ENCODE data around the gene SUFU.

Gene SUFU

DNA sequence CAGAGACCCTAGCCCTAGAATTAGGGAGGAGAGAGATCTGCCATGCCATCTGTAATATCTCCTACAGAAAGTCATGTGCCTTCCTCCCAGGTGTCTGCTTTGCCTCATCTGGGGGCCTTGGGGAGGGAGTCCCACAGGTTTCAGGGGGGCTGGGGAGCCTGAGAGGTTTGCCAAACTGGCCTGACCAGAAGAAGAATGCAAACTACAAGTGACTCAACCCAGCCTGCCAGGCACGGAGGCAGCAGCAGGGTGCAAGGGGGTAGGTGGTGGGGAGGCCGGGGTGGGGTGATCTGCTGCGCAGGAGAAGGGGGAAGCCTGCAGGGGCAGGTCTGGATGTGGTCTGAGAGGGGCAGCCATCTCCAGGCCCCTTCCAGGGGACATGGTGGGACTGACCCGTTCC is 130.9 kb downstream of the SUFU start:
- H3K4me3 ChIP-seq (ENCODE audit: low read depth in 1 of 2, low read length in 1 of 2): peak overlapping the region in 1 of 2 experiments; percentile 31
- H3K9me3 ChIP-seq: no peaks in the 10 kb centered on the region
- no peak for TF ChIP-seq CTCF (IDR thresholded peaks at IDR 0.05)
- peaks cover 46 to 47% of the 10 kb centered on the region in 2 experiments for H3K4me1 ChIP-seq (ENCODE audit: control insufficient read depth in 1 of 2, insufficient read depth in 1 of 2, low read depth in 1 of 2, low read length in 1 of 2)
- H3K27me3 ChIP-seq: no peaks in the 10 kb centered on the region
- peak overlapping the region; percentile 89 for H3K27ac ChIP-seq
- H3K36me3 ChIP-seq: peaks cover 7% of the 10 kb centered on the region

GRCh38 chr10:102635377-102635776 is 131.6 kb downstream of the SUFU start:
- TF ChIP-seq CTCF (IDR thresholded peaks at IDR 0.05): no peak
- Histone ChIP-seq H3K4me3 (ENCODE audit: low read depth in 1 of 2, low read length in 1 of 2) (peak overlapping the region; percentile 6 to 31), H3K27me3 (no peaks in the 10 kb centered on the region), H3K9me3 (no peaks in the 10 kb centered on the region), H3K4me1 (ENCODE audit: control insufficient read depth in 1 of 2, insufficient read depth in 1 of 2, low read depth in 1 of 2, low read length in 1 of 2) (peaks cover 46 to 47% of the 10 kb centered on the region in 2 experiments), H3K27ac (peak overlapping the region; percentile 89), H3K36me3 (peaks cover 1% of the 10 kb centered on the region)

DNA sequence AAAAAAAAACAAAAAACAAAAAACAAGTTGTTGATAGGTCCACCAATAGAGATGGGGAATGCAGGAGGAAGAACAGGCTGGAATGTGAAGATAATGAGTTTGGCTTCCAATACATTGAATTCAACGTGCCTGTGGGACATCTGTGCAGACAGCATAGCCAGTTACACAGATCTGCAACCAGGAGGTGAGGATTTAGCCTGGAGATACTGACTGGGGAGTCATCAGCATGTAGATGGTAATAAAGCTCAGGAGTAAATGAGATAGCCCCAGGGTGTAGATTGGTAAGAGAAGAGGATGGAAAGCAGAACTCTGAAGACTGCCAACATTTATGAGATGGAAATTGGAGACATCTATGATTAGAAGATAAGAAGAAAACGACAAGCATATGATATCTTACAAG is 135.8 kb downstream of the SUFU start:
- TF ChIP-seq CTCF (IDR thresholded peaks at IDR 0.05): no peak
- no peaks in the 10 kb centered on the region for H3K36me3 ChIP-seq
- no peak overlapping the region for H3K27ac ChIP-seq
- H3K4me3 ChIP-seq (ENCODE audit: low read depth in 1 of 2, low read length in 1 of 2): no peak overlapping the region
- H3K27me3 ChIP-seq: no peaks in the 10 kb centered on the region
- H3K9me3 ChIP-seq: no peaks in the 10 kb centered on the region
- H3K4me1 ChIP-seq (ENCODE audit: control insufficient read depth in 1 of 2, insufficient read depth in 1 of 2, low read depth in 1 of 2, low read length in 1 of 2): peaks cover 23 to 32% of the 10 kb centered on the region in 2 experiments

DNA sequence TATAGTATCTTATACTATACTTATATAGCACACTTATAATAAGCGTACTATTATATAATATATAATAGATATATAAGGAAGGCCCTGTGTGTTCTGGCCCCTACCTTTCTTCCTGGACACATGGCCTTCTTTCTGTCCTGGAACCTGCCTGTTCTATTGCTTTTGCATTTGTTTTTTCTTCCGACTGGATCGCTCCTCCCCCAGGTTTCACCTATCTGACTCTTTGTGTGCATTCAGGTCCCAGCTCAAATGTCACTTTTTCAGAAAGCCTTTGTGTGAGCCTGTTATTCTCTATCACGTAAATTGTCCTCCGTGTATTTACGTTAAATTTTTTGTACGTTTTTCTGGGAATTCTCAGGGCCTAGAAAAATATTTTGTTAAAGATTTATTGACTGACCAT is 137.6 kb downstream of the SUFU start:
- no peaks in the 10 kb centered on the region for H3K9me3 ChIP-seq
- peak overlapping the region; percentile 100 for H3K27ac ChIP-seq
- no peaks in the 10 kb centered on the region for H3K27me3 ChIP-seq
- H3K4me1 ChIP-seq (ENCODE audit: control insufficient read depth in 1 of 2, insufficient read depth in 1 of 2, low read depth in 1 of 2, low read length in 1 of 2): peaks cover 15 to 22% of the 10 kb centered on the region in 2 experiments
- H3K4me3 ChIP-seq (ENCODE audit: low read depth in 1 of 2, low read length in 1 of 2): peak overlapping the region; percentile 77 to 93
- H3K36me3 ChIP-seq: no peaks in the 10 kb centered on the region
- TF ChIP-seq CTCF (IDR thresholded peaks at IDR 0.05): no peak

GRCh38 chr10:102641880-102642735 is 138.3 kb downstream of the SUFU start:
- no peaks in the 10 kb centered on the region for H3K27me3 ChIP-seq
- H3K4me1 ChIP-seq (ENCODE audit: control insufficient read depth in 1 of 2, insufficient read depth in 1 of 2, low read depth in 1 of 2, low read length in 1 of 2): peaks cover 20 to 24% of the 10 kb centered on the region in 2 experiments
- H3K4me3 ChIP-seq (ENCODE audit: low read depth in 1 of 2, low read length in 1 of 2): peak overlapping the region; percentile 77 to 93
- H3K9me3 ChIP-seq: no peaks in the 10 kb centered on the region
- no peaks in the 10 kb centered on the region for H3K36me3 ChIP-seq
- peak overlapping the region; percentile 100 for H3K27ac ChIP-seq
- peak; percentile 35 for TF ChIP-seq CTCF (IDR thresholded peaks at IDR 0.05)
